ENCODE data around the gene RSRC1.
A peak's percentile ranks its signal among the peaks of the same experiment; 100 is the strongest.
"Not testable (repeated sequence)": the region's sequence is repeated elsewhere in the genome, so short reads cannot be mapped to it uniquely, and the experiment has no call there.

RSRC1 gene

GRCh38 chr3:158402590-158402989 lies 292.7 kb downstream of the RSRC1 start:
- DNase-seq (ENCODE audit: low read depth in 2 of 2): no peak

GRCh38 chr3:158403013-158403412 lies 293.1 kb downstream of the RSRC1 start:
- no peak for DNase-seq (ENCODE audit: low read depth in 2 of 2)

DNA sequence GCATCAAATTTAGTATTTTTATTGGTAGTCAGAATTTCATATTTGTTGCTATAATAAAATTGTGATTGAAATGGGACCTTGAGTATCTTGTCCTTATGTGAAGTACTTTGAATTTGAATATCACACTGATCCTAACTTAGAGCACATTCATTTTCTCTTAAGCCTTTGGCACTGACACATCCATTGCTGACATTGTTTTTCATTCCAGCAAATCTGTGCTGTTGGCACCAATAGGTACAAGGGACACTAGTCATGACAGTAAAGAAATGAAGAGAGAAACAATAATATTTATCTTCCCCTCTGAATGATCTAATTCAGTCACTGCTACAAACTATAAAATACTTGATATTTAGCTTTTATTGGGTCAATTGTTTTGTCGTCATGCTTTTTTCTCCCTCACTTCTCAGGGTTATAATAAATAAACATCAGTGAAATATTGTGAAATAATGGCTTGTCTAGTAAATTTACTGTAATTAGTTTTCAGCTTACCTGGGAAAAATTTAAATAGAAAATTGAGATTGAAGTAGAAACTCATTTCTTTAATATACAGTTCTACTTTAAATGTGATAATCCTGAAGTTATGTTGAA lies 294.3 kb downstream of the RSRC1 start:
- DNase-seq (ENCODE audit: low read depth in 2 of 2): no peak

DNA sequence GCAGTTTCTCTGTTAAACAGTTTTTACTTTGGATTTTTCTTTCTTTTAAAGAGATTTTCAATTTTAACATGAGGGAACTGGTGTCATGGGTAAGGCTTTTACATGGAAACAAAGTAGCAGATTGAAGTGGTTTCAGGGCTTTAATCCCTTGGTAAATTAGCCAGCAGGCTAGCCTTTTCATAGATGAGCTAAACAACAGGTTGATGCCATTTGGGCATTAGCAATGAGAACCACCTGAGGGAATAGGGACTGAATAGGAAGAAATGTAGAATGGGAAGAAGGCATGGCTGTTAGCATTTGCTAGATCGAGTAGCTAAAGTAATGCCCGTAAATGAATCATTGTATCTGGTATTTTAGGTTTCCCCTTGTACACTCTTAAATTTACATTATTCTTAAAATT lies 295.6 kb downstream of the RSRC1 start:
- no peak for DNase-seq (ENCODE audit: low read depth in 2 of 2)

DNA sequence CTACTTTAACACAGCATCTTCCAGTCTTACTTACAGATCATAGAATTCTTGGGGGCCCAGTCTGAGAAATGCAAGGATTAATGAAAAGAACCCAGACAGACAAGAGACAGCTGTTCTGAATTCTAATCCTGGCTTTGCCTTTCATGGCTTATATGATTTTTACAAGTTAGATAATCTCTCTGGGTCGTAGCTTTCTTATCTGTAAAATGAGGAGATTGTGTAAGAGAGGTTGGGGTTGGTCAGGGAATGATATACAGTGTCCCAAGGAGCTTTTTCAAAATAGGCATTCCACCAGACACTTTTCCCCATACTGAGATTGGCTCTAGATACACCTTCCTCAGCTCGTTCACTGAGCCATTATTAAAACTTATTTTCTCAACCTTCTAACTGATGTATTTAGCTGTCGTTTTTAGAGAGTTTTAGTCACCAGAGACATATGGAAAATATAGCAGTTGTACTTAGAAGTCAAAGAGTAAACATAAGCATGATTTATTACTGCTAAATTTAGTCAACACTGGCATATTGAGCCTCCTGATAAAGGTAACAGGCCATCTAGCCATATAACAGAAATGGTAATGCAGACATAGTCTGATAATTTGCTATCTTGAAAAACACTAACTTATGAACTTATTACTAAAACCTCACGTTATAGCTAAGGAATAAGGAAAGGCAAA lies 298.1 kb downstream of the RSRC1 start:
- DNase-seq (ENCODE audit: low read depth in 2 of 2): no peak

DNA sequence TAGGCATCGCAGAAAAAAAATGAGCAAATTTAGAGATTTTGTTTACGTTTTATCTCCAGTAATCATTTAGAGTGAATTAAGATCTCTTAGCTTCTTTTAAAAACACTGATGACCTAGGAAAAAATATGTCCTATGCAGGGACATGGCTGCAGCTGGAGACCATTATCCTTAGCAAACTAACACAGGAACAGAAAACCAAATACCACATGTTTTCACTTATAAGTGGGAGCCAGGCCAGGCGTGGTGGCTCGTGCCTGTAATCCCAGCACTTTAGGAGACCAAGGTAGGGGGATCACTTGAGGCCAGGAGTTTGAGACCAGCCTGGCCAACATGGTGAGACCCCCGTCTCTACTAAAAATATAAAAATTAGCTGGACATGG lies 298.6 kb downstream of the RSRC1 start:
- not testable (repeated sequence) for DNase-seq (ENCODE audit: low read depth in 2 of 2)

DNA sequence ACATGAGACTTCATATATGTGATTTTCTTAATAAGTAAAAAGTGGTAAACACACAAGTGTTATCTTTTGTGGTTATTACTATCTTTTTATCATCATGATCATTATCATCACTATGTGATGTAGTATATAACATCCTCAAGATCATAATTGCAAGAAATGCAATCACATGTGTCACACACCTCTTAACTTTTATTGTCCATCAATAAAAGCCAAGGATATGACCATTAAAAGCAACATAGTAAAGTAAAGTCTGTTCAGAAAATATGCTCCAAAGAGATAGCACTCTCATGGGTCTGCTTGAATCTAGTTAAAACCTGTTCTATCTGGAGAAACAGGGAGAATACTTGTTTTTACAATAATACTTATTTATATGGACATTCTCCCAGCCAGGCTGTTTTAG lies 308.1 kb downstream of the RSRC1 start:
- no peak for DNase-seq (ENCODE audit: low read depth in 2 of 2)

DNA sequence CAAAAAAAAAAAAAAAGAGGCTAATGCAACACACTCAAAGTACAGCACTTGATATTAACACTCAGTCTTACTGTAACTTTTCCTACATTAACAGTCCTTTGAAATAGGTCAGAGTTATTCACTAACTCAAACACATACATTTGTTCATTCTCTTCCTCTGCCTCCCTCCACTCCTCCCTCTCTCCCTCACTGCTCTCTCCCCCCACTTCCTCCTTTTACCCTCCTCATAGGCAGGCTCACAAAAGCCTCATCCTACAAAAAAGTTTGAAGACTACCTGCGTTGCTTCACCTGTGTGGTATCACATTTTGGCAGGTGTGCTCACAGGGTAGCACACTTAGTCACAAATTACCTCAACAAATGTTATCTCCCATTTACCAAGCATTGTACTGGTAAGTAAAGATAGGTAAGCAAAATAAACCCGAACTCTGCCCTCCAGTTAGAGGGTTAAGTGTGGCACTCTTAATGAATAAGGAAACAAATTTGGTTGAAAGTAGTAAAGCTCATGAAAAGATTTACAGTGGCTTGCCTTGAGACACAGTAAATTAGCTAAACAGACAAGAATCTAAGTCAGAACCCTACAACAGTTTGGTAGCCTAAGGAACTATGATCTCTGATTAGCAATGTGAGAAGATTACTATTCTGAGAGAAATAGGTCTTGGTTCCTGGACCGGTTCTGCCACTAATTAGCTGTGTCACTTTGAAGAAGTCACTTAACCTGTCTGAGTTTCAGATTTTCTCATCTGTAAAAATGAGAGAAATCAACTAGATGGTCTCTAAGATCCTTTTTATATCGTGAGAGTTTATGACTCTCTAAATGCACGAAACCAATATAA lies 310.1 kb downstream of the RSRC1 start:
- DNase-seq (ENCODE audit: low read depth in 2 of 2): no peak

GRCh38 chr3:158420654-158421396 lies 310.9 kb downstream of the RSRC1 start:
- no peak for DNase-seq (ENCODE audit: low read depth in 2 of 2)

GRCh38 chr3:158430448-158430847 lies 320.6 kb downstream of the RSRC1 start:
- DNase-seq (ENCODE audit: low read depth in 2 of 2): no peak

- no peak for DNase-seq (ENCODE audit: low read depth in 2 of 2)
These were observed 321.1 kb downstream of the RSRC1 start for GRCh38 chr3:158430968-158431367.

DNA sequence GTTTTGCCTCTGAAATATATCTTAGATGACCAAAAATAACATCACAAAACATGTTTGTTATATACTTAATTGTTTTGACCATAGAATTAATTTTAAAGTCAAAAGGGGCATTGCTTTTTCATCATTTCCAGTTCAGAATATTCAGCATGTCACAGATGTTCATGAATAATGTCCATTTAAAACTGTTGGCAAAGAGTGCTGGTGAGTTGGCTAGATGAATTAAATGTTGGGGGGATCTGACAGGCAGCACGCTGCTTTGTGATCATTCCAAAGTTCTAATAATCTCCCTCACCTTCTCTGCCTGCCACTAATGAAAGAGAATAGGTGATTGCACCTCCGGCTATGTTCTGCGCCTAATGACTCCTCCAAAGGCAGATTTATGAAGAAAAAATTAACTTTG lies 321.9 kb downstream of the RSRC1 start:
- DNase-seq (ENCODE audit: low read depth in 2 of 2): no peak

DNA sequence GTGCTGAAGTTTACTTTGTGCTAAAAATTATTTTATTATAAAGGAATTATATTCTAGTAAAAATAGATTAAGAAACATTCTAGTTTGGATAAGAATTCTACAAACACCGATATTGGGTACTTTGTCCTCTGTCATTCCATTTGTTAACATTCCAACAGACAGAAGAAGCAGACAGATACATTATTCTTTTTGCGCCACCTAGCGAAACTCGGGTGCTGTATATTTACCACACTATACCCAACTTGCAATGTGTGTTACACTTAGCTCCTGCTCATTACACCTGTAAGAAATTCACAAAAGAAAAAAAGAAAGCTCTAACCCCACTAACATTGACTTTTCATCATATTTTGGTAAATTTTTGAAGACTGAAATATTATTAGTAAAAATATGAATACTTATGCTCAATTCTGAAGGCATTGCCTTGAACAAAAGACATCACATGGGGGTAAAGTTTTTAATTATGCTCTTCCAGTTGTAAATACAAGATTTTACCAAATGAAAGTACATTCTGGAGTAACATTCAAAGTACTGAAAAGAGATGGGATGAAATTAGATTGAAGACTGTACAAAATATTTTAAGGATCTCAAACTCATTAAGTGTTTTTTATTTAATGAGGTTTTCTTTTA lies 324.6 kb downstream of the RSRC1 start:
- peak; percentile 3 to 6 for DNase-seq (ENCODE audit: low read depth in 2 of 2)

DNA sequence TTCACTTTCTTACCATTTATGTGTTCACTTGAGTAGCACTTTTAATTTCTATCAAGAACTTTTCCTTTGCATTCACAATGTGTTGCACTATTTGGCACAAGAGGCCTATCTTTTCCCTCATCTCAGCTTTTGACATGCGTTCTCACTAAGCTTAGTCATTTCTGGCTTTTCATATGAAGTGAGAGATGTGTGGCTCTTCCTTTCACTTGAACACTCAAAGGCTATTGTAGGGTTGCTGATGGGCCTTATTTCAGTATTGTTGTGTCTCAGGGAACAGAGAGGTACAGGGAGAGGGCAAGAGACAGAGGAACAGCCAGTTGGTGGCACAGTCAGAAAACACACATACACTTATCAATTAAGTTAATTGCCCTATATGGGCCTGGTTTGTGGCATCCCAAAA lies 333.7 kb downstream of the RSRC1 start:
- no peak for DNase-seq (ENCODE audit: low read depth in 2 of 2)

- no peak for DNase-seq (ENCODE audit: low read depth in 2 of 2)
These were observed 337.5 kb downstream of the RSRC1 start for GRCh38 chr3:158447408-158447807.

GRCh38 chr3:158451405-158452055 lies 341.6 kb downstream of the RSRC1 start:
- DNase-seq (ENCODE audit: low read depth in 2 of 2): no peak

DNA sequence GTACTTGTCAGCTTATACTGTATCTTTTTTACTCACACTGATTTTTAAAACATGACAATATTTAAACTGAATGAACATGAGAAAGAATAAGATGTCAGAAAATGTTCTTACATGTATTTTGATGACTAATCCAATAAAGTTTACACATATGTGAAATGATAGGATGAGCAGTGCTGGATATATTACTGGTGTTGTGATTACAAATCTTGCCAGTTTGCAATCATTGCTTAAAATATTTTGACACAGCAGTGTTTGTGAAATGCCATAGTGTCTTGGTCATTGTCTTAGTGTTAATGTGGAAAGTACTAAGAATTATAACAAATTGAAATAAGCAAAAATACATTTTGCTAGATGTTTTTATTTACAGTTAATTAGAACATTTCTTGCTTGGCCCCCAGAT lies 342.4 kb downstream of the RSRC1 start:
- DNase-seq (ENCODE audit: low read depth in 2 of 2): no peak

DNA sequence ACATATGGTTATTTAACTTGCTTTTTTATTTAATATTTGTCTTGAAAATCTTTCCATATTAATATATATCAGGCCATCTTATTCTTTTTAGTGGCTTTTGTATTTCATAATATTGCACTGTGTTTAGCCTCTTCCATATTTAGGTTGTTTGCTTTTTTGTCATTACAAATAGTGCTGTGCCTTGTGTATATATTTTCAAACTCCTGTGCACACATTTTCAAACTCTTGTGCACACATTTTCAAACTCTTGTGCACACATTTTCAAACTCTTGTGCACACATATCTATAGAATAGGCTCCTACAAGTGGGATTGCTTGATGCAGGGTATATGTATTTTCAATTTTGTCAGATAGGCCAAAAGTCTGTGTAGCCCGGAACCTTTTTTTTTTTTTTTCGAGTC lies 343.1 kb downstream of the RSRC1 start:
- no peak for DNase-seq (ENCODE audit: low read depth in 2 of 2)

- DNase-seq (ENCODE audit: low read depth in 2 of 2): no peak
These were observed 344.0 kb downstream of the RSRC1 start for GRCh38 chr3:158453865-158454264.

DNA sequence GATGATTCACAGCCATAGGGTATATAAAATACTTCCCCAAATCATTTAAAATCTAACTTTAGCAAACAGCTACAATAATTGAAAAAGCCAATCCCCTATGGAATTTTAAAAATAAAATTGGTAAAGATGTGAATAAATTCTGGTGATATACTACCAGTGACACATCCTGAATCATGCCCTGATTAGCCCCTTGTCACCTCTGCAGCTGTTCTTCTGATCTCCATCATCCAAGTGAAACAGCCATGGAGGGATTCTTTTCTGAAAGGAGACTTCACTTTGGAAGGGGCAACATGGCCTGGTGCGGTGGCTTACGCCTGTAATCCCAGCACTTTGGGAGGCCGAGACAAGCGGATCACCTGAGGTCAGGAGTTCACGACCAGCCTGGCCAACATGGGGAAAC lies 345.5 kb downstream of the RSRC1 start:
- DNase-seq (ENCODE audit: low read depth in 2 of 2): no peak

- DNase-seq (ENCODE audit: low read depth in 2 of 2): no peak
These were observed 346.2 kb downstream of the RSRC1 start for GRCh38 chr3:158456114-158456513.

Data from activated CD4-positive, alpha-beta T cell treated with anti-CD3 and anti-CD28 coated beads for 24 hours (primary cell).